Karpas-422 (cell line): ENCODE results near the gene NSFL1C. TPM values are rescaled to one million over a fixed set of nuclear protein-coding genes. Genes with fewer than 3 reads are reported as not detected.
"Not testable (repeated sequence)": the region's sequence is repeated elsewhere in the genome, so short reads cannot be mapped to it uniquely, and the experiment has no call there.

Experiments
- DNase-seq: peaks from one replicate; pipeline ENCODE4 v3.0.0-alpha.2; 2015
- H2AFZ ChIP-seq: fragments of 200-600 bp; sonication (generic); 2 replicates; pipeline ENCODE4 v1.6.1; 2014; ENCODE audit warnings: antibody characterized with exemption, low read length, mixed read lengths
- H3K27ac ChIP-seq: fragments of 200-600 bp; sonication (generic); 2 replicates; pipeline ENCODE4 v1.5.1; 2014; ENCODE audit warnings: mild to moderate bottlenecking, low read length, moderate library complexity
- H3K27me3 ChIP-seq: fragments of 200-600 bp; sonication (generic); 2 replicates; pipeline ENCODE4 v1.6.1; 2014; ENCODE audit warnings: low read length, mixed read lengths
- H3K36me3 ChIP-seq: fragments of 200-600 bp; sonication (generic); 2 replicates; pipeline ENCODE4 v1.6.1; 2014; ENCODE audit warnings: low read length, mixed read lengths; ENCODE audit not compliant: insufficient read depth
- H3K4me1 ChIP-seq: fragments of 200-600 bp; sonication (generic); 2 replicates; pipeline ENCODE4 v1.6.1; 2014; ENCODE audit warnings: mild to moderate bottlenecking, low read length, mixed read lengths
- H3K4me2 ChIP-seq: fragments of 200-600 bp; sonication (generic); 2 replicates; pipeline ENCODE4 v1.6.1; 2014; ENCODE audit warnings: low read length, low read depth, mild to moderate bottlenecking; ENCODE audit not compliant: poor library complexity, severe bottlenecking
- H3K4me3 ChIP-seq: fragments of 200-600 bp; sonication (generic); 2 replicates; pipeline ENCODE4 v1.5.1; 2014; ENCODE audit warnings: mild to moderate bottlenecking, antibody characterized with exemption, low read length, mixed read lengths
- H3K79me2 ChIP-seq: fragments of 200-600 bp; sonication (generic); 2 replicates; pipeline ENCODE4 v1.6.1; 2014; ENCODE audit warnings: mild to moderate bottlenecking, low read length, mixed read lengths
- H3K9ac ChIP-seq: fragments of 200-600 bp; sonication (generic); 2 replicates; pipeline ENCODE4 v1.6.0; 2014; ENCODE audit warnings: low read length
- H3K9me2 ChIP-seq: fragments of 200-600 bp; sonication (generic), shearing (Covaris generic); replicated peaks from 2 replicates; pipeline ENCODE4 v1.6.0; 2014; ENCODE audit warnings: mild to moderate bottlenecking, low read length, moderate library complexity; ENCODE audit not compliant: insufficient read depth
- H3K9me3 ChIP-seq: fragments of 300-700, 200-600 bp; sonication (generic); 2 replicates; pipeline ENCODE4 v1.6.1; 2014; ENCODE audit warnings: low read length, mixed read lengths
- H4K20me1 ChIP-seq: fragments of 200-600 bp; sonication (generic); 2 replicates; pipeline ENCODE4 v1.6.1; 2014; ENCODE audit warnings: mild to moderate bottlenecking, antibody characterized with exemption, low read length, low read depth; ENCODE audit not compliant: insufficient read depth
- total RNA-seq: library from RNA; depleted of rRNA; stranded (reverse); fragments of >200 nt; shearing (Covaris generic); gene quantifications from 2 replicates; pipeline ENCODE4 v1.2.3, GENCODE V29; 2014; ENCODE audit warnings: low replicate concordance

NSFL1C gene
- total RNA-seq, 1 experiment from 2014 or later: 19.4 TPM

DNA sequence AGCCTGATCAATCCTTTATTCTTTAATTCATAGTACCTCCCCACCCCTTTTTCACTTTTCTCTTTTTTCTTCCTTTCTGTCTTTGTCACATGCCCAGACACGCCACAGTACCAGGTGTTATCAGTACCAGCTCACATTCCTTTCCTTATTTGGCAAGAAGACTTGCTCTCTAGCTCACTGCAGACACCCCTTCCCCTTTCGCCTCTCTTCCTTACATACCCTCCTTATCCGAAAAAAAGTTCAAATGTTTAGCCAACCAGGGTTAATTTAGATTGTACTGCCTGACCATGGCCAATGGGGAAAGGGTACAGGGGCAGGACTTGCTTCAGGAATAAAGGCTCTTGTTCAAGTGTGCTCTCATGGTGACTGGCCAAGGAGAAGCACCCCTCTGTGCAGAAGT is 33.8 kb upstream of the NSFL1C start:
- Histone ChIP-seq H2AFZ (no peak overlapping the region), H3K79me2 (no peaks in the 10 kb centered on the region), H3K4me3 (no peak overlapping the region), H3K4me2 (no peak overlapping the region), H3K9ac (no peak overlapping the region), H3K9me2 (no peaks in the 10 kb centered on the region), H3K27ac (no peak overlapping the region), H3K27me3 (no peaks in the 10 kb centered on the region; the same call in 1 of the 2 replicates), H3K4me1 (no peaks in the 10 kb centered on the region), H3K36me3 (no peaks in the 10 kb centered on the region), H3K9me3 (no peaks in the 10 kb centered on the region), H4K20me1 (no peaks in the 10 kb centered on the region)
- no peak for DNase-seq

- no peak for DNase-seq
- Histone ChIP-seq H3K4me2 (no peak overlapping the region), H2AFZ (no peak overlapping the region)
These were observed 33.1 kb upstream of the NSFL1C start for GRCh38 chr20:1499528-1500420.

DNA sequence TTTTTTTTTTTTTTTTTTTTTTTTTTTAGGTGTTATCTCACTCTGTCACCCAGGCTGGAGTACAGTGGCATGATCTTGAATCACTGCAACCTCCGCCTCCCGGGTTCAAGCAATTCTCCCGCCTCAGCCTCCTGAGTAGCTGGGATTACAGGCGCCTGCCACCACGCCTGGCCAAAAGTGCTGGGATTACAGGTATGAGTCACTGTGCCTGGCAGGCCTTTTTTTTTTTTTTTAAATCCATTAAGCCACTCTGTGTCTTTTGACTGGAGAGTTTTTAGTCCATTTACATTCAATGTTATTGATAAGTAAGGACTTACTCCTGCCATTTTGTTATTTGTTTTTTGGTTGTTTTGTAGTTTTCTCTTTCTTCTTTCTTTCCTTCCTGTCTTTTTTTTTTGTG is 30.7 kb upstream of the NSFL1C start:
- not testable (repeated sequence) for H3K79me2 ChIP-seq, H3K4me3 ChIP-seq, H3K4me2 ChIP-seq, H3K27me3 ChIP-seq, DNase-seq, H2AFZ ChIP-seq, H3K36me3 ChIP-seq, H4K20me1 ChIP-seq, H3K27ac ChIP-seq, H3K9me3 ChIP-seq, H3K9ac ChIP-seq, H3K9me2 ChIP-seq
- peaks cover 24% of the 10 kb centered on the region for H3K4me1 ChIP-seq

More at GRCh38 chr20:1499528-1500420, 33.1 kb upstream of the NSFL1C start:
- no peak overlapping the region for H3K9ac ChIP-seq
- no peak overlapping the region for H3K4me3 ChIP-seq
- H4K20me1 ChIP-seq: no peaks in the 10 kb centered on the region
- no peaks in the 10 kb centered on the region for H3K9me3 ChIP-seq
- H3K27ac ChIP-seq: no peak overlapping the region
- H3K27me3 ChIP-seq: no peaks in the 10 kb centered on the region; the same call in 1 of the 2 replicates
- peaks cover 7% of the 10 kb centered on the region for H3K4me1 ChIP-seq
- no peaks in the 10 kb centered on the region for H3K9me2 ChIP-seq
- H3K79me2 ChIP-seq: no peaks in the 10 kb centered on the region
- no peaks in the 10 kb centered on the region for H3K36me3 ChIP-seq

- H3K9me2 ChIP-seq: no peaks in the 10 kb centered on the region
- H3K4me3 ChIP-seq: no peak overlapping the region
- H3K4me1 ChIP-seq: peaks cover 29% of the 10 kb centered on the region
- H3K27ac ChIP-seq: no peak overlapping the region
- no peak overlapping the region for H3K4me2 ChIP-seq
- no peak for DNase-seq
- no peak overlapping the region for H2AFZ ChIP-seq
- H3K27me3 ChIP-seq: no peaks in the 10 kb centered on the region; the same call in 1 of the 2 replicates
- H4K20me1 ChIP-seq: no peaks in the 10 kb centered on the region
- no peaks in the 10 kb centered on the region for H3K36me3 ChIP-seq
- no peaks in the 10 kb centered on the region for H3K79me2 ChIP-seq
- H3K9me3 ChIP-seq: no peaks in the 10 kb centered on the region
- no peak overlapping the region for H3K9ac ChIP-seq
These were observed 30.3 kb upstream of the NSFL1C start for GRCh38 chr20:1496930-1497329.

GRCh38 chr20:1494436-1494835 is 27.8 kb upstream of the NSFL1C start:
- Histone ChIP-seq H3K4me2 (peak overlapping the region; percentile 64), H3K36me3 (no peaks in the 10 kb centered on the region), H3K4me1 (peaks cover 34% of the 10 kb centered on the region), H3K4me3 (peak overlapping the region; percentile 35), H3K27me3 (no peaks in the 10 kb centered on the region; the same call in 1 of the 2 replicates), H4K20me1 (no peaks in the 10 kb centered on the region), H3K79me2 (no peaks in the 10 kb centered on the region), H3K9me2 (no peaks in the 10 kb centered on the region), H2AFZ (no peak overlapping the region), H3K9ac (0 out of 2 replicates have a peak overlapping the region, but pooled peaks have one; percentile 5), H3K9me3 (no peaks in the 10 kb centered on the region), H3K27ac (peak overlapping the region; percentile 23; the same call in 1 of the 2 replicates)
- peak; percentile 59 for DNase-seq

GRCh38 chr20:1493536-1493935 is 26.9 kb upstream of the NSFL1C start:
- DNase-seq: no peak
- Histone ChIP-seq H4K20me1 (no peaks in the 10 kb centered on the region), H3K4me1 (peaks cover 34% of the 10 kb centered on the region), H3K4me2 (peak overlapping the region; percentile 64), H2AFZ (no peak overlapping the region), H3K27me3 (no peaks in the 10 kb centered on the region), H3K4me3 (no peak overlapping the region), H3K79me2 (no peaks in the 10 kb centered on the region), H3K9ac (no peak overlapping the region), H3K27ac (no peak overlapping the region), H3K36me3 (no peaks in the 10 kb centered on the region), H3K9me3 (no peaks in the 10 kb centered on the region), H3K9me2 (no peaks in the 10 kb centered on the region)

DNA sequence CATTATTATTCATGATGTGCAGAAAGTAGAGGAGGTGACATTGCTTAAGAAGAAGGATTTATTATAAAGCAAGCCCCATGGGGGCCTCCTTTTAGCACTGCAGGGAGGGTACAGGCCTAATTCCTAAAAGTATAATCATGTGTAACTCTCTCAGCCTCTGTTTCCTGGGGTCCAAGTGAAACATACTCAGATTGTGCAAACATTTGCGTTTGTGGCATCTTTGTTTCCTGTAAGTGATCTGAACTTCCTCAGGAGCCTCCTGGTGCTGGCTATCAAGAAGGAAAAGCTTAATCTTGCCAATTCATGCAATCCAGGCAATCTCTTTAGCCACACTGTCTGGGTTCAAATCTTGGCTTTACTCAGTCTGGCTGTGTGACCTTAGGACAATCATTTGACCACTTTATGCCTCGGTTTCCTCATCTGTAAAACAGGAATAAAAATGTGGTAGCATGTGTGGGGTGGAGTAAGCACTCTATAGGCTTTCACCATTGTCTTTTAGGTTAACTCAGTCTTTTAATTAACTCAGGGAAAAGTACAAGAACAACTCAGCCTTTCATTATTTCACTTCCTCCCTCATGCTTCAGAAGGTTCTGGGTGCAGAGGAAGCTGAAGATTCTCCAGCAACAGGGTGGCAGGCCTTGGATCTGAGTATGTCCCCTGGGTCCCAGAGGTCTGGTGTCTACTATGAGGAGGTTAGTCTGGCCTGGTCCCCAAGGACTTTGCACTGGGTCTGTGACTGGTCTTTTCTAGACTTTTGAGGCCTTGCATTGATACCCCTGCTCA is 25.4 kb upstream of the NSFL1C start:
- H3K9ac ChIP-seq: no peak overlapping the region
- H3K36me3 ChIP-seq: no peaks in the 10 kb centered on the region
- H3K79me2 ChIP-seq: no peaks in the 10 kb centered on the region
- no peak overlapping the region for H3K4me2 ChIP-seq
- H3K4me1 ChIP-seq: peaks cover 34% of the 10 kb centered on the region
- H3K4me3 ChIP-seq: no peak overlapping the region
- no peak for DNase-seq
- H3K9me3 ChIP-seq: no peaks in the 10 kb centered on the region
- no peak overlapping the region for H3K27ac ChIP-seq
- H4K20me1 ChIP-seq: no peaks in the 10 kb centered on the region
- no peaks in the 10 kb centered on the region for H3K27me3 ChIP-seq
- H3K9me2 ChIP-seq: no peaks in the 10 kb centered on the region
- no peak overlapping the region for H2AFZ ChIP-seq

- Histone ChIP-seq H2AFZ (no peak within 1 kb of the TSS), H3K36me3 (no peaks in the 10 kb centered on the region), H3K9me2 (no peaks in the 10 kb centered on the region), H3K27me3 (no peaks in the 10 kb centered on the region), H3K9ac (no peak within 1 kb of the TSS), H4K20me1 (no peaks in the 10 kb centered on the region), H3K79me2 (no peaks in the 10 kb centered on the region), H3K27ac (no peak within 1 kb of the TSS), H3K4me1 (peaks cover 34% of the 10 kb centered on the region), H3K4me2 (no peak within 1 kb of the TSS), H3K4me3 (no peak within 1 kb of the TSS), H3K9me3 (no peaks in the 10 kb centered on the region)
- no peak for DNase-seq
These were observed 24.7 kb upstream of the NSFL1C start, which contains the start of gene SIRPB2 for GRCh38 chr20:1491281-1491840. TSS of gene SIRPB2 (minus strand) at chr20:1491420. CDS start at chr20:1491359, 61 bp downstream.
